MM.1S (cell line): ENCODE data around the gene RBM17.

Experiments used
- DNase-seq: peaks from one replicate; pipeline ENCODE4 v3.0.0-alpha.2; 2015
- H2AFZ ChIP-seq: fragments of 300-600 bp; sonication (generic); 2 replicates; pipeline ENCODE4 v1.6.0; 2016; ENCODE audit warnings: antibody characterized with exemption, low read length
- H3F3A ChIP-seq: fragments of 300-600 bp; sonication (generic); 2 replicates; pipeline ENCODE4 v1.6.1; 2016; ENCODE audit warnings: mild to moderate bottlenecking, antibody characterized with exemption, low read length, moderate library complexity, mixed read lengths; ENCODE audit not compliant: insufficient read depth
- H3K27ac ChIP-seq: fragments of 300-600 bp; sonication (generic); 2 replicates; pipeline ENCODE4 v1.5.1; 2016; ENCODE audit warnings: mild to moderate bottlenecking, low read length
- H3K27me3 ChIP-seq: fragments of 300-600 bp; sonication (generic); replicated peaks from 2 replicates; pipeline ENCODE4 v1.6.0; 2016; ENCODE audit warnings: low read length; ENCODE audit not compliant: insufficient read depth
- H3K36me3 ChIP-seq: fragments of 300-600 bp; sonication (generic); replicated peaks from 2 replicates; pipeline ENCODE4 v1.6.1; 2016; ENCODE audit warnings: mild to moderate bottlenecking, low read length, mixed read lengths; ENCODE audit not compliant: insufficient read depth
- H3K4me1 ChIP-seq: fragments of 300-600 bp; sonication (generic); 2 replicates; pipeline ENCODE4 v1.6.1; 2016; ENCODE audit warnings: low read length, mixed read lengths
- H3K4me2 ChIP-seq: fragments of 300-600 bp; sonication (generic); 2 replicates; pipeline ENCODE4 v1.6.0; 2016; ENCODE audit warnings: low read depth, low read length
- H3K4me3 ChIP-seq: fragments of 300-600 bp; sonication (generic); 2 replicates; pipeline ENCODE4 v1.5.1; 2016; ENCODE audit warnings: low read length, mixed read lengths
- H3K79me2 ChIP-seq: fragments of 300-600 bp; sonication (generic); 2 replicates; pipeline ENCODE4 v1.6.1; 2016; ENCODE audit warnings: mixed run types, low read length, mixed read lengths
- H3K9ac ChIP-seq: fragments of 300-600 bp; sonication (generic); 2 replicates; pipeline ENCODE4 v1.6.1; 2016; ENCODE audit warnings: low read length, mixed read lengths
- H3K9me2 ChIP-seq: fragments of 300-600 bp; sonication (generic); replicated peaks from 2 replicates; pipeline ENCODE4 v1.6.1; 2016; ENCODE audit warnings: mild to moderate bottlenecking, low read length, mixed read lengths; ENCODE audit not compliant: insufficient read depth
- H3K9me3 ChIP-seq: fragments of 300-600 bp; sonication (generic); replicated peaks from 2 replicates; pipeline ENCODE4 v1.6.1; 2016; ENCODE audit warnings: mild to moderate bottlenecking, low read length, mixed read lengths; ENCODE audit not compliant: insufficient read depth
- H4K20me1 ChIP-seq: fragments of 300-600 bp; sonication (generic); 2 replicates; pipeline ENCODE4 v1.6.1; 2016; ENCODE audit warnings: mild to moderate bottlenecking, low read length, moderate library complexity, mixed read lengths; ENCODE audit not compliant: insufficient read depth
- CTCF ChIP-seq: fragments of 300-600 bp; sonication (generic); IDR thresholded peaks from 2 replicates; pipeline ENCODE4 v1.5.1; 2016; ENCODE audit warnings: antibody characterized with exemption, low read length, mixed read lengths
- EZH2 ChIP-seq: fragments of 300-600 bp; sonication (generic); optimal IDR thresholded peaks from 2 replicates; pipeline ENCODE3; 2017; ENCODE audit warnings: low read depth, mild to moderate bottlenecking, antibody characterized with exemption, low read length, mixed read lengths
- EZH2phosphoT487 ChIP-seq: fragments of 300-600 bp; sonication (generic); IDR thresholded peaks from 2 replicates; pipeline ENCODE4 v1.6.1; 2018; ENCODE audit warnings: antibody characterized with exemption, low read length

Gene RBM17

DNA sequence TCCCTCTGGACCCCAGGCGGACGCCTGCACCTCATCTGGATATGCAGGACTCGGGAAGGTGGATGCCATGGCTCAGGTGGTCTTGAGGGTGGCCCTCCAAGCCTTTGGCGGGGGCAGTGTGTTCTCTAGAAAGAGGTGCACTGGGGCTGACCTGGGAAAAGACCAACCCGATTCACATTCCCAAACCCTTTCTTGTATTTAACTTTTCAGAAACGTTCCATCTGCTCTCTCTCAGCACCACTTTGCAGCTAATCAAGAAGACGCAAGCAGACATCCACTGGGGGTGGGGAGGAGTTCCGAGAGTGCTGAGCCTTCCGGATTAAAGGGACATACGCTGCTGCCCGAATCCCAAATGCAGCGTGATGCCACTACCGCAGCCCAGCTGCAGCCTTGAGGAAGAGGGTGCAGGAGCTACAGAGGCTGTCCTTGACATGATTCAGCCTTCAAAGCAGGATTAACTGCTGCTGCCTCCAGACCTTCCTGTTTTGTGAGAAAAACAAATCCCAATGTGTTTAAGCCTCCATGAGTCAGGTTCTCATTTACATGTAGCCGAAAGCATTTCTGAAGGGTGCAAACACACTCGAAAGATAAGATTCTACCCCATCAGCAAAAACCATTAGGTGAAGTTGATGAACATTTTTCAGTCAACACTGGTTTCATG lies 39.9 kb downstream of the RBM17 start:
- H3K4me2 ChIP-seq, result peak overlapping the region; percentile 48
- H3K27me3 ChIP-seq, result no peaks in the 10 kb centered on the region
- no peaks in the 10 kb centered on the region for H3F3A ChIP-seq
- no peak overlapping the region for H2AFZ ChIP-seq
- no peaks in the 10 kb centered on the region for H4K20me1 ChIP-seq
- H3K9ac ChIP-seq, result no peak overlapping the region
- no peaks in the 10 kb centered on the region for H3K36me3 ChIP-seq
- no peak overlapping the region for H3K27ac ChIP-seq
- H3K79me2 ChIP-seq, result no peaks in the 10 kb centered on the region
- no peaks in the 10 kb centered on the region for H3K9me3 ChIP-seq
- TF ChIP-seq EZH2, result no peak
- no peak overlapping the region for H3K4me3 ChIP-seq
- peak; percentile 23 for DNase-seq
- H3K4me1 ChIP-seq, result no peaks in the 10 kb centered on the region
- H3K9me2 ChIP-seq, result no peaks in the 10 kb centered on the region

- H3K27me3 ChIP-seq, result peaks cover 4% of the 10 kb centered on the region; the same call in 1 of the 2 replicates
- no peaks in the 10 kb centered on the region for H3K79me2 ChIP-seq
- H3K36me3 ChIP-seq, result no peaks in the 10 kb centered on the region
- H3K4me1 ChIP-seq, result no peaks in the 10 kb centered on the region
- TF ChIP-seq EZH2phosphoT487 (no peak), EZH2 (no peak), CTCF (no peak)
- no peak overlapping the region for H2AFZ ChIP-seq
- H3K4me2 ChIP-seq, result no peak overlapping the region
- H3F3A ChIP-seq, result no peaks in the 10 kb centered on the region
- no peaks in the 10 kb centered on the region for H4K20me1 ChIP-seq
- no peaks in the 10 kb centered on the region for H3K9me3 ChIP-seq
- H3K4me3 ChIP-seq, result no peak overlapping the region
- H3K27ac ChIP-seq, result no peak overlapping the region
- DNase-seq, result no peak
- H3K9ac ChIP-seq, result no peak overlapping the region
- H3K9me2 ChIP-seq, result no peaks in the 10 kb centered on the region
These were observed 42.1 kb downstream of the RBM17 start for GRCh38 chr10:6130848-6131470.

DNA sequence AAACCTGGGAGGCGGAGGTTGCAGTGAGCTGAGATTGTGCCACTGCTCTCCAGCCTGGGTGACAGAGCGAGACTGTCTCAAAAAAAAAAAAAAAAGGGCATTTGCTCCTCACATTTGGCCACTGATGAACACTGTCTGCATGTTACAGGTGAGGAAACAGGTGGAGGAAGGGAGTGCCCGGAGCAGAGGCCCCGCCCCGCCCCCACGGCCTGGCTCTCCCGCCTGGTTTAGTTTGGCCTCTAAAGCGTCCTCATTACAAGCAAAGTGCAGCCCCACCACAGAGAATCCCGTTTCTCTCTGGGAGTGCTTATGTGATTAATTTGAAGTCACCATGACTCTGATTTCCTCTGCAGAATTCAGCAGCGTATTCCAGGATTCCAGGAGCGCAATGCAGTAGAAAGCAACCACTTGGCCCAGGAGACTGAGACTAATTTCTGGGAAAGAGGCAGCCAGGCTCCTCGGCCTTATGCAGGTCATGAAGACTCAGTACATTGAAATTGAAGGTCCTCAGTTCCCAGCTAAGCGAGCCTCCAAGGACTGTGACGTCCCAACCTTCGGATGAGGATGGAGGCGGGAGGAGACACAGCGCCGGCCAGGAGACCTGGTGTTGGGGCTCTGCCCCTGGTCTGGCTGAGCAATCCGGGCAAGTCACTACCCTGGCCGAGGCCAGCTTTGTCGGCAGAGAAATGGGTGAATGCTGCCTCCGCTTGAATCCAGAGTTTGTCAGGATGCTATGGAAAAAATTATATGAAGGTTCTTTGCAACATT lies 44.7 kb downstream of the RBM17 start:
- no peaks in the 10 kb centered on the region for H3K9me2 ChIP-seq
- no peaks in the 10 kb centered on the region for H3K9me3 ChIP-seq
- no peak overlapping the region for H3K9ac ChIP-seq
- no peaks in the 10 kb centered on the region for H3K36me3 ChIP-seq
- no peak for DNase-seq
- no peaks in the 10 kb centered on the region for H4K20me1 ChIP-seq
- TF ChIP-seq EZH2 (no peak), CTCF (no peak), EZH2phosphoT487 (no peak)
- no peak overlapping the region for H3K4me2 ChIP-seq
- no peak overlapping the region for H3K27ac ChIP-seq
- H3K79me2 ChIP-seq, result no peaks in the 10 kb centered on the region
- no peaks in the 10 kb centered on the region for H3K4me1 ChIP-seq
- H3K27me3 ChIP-seq, result peaks cover 25% of the 10 kb centered on the region
- no peak overlapping the region for H3K4me3 ChIP-seq
- no peak overlapping the region for H2AFZ ChIP-seq
- no peaks in the 10 kb centered on the region for H3F3A ChIP-seq
